ENCODE data around the gene TRIM31.

Gene TRIM31, protein sequence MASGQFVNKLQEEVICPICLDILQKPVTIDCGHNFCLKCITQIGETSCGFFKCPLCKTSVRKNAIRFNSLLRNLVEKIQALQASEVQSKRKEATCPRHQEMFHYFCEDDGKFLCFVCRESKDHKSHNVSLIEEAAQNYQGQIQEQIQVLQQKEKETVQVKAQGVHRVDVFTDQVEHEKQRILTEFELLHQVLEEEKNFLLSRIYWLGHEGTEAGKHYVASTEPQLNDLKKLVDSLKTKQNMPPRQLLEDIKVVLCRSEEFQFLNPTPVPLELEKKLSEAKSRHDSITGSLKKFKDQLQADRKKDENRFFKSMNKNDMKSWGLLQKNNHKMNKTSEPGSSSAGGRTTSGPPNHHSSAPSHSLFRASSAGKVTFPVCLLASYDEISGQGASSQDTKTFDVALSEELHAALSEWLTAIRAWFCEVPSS

DNA sequence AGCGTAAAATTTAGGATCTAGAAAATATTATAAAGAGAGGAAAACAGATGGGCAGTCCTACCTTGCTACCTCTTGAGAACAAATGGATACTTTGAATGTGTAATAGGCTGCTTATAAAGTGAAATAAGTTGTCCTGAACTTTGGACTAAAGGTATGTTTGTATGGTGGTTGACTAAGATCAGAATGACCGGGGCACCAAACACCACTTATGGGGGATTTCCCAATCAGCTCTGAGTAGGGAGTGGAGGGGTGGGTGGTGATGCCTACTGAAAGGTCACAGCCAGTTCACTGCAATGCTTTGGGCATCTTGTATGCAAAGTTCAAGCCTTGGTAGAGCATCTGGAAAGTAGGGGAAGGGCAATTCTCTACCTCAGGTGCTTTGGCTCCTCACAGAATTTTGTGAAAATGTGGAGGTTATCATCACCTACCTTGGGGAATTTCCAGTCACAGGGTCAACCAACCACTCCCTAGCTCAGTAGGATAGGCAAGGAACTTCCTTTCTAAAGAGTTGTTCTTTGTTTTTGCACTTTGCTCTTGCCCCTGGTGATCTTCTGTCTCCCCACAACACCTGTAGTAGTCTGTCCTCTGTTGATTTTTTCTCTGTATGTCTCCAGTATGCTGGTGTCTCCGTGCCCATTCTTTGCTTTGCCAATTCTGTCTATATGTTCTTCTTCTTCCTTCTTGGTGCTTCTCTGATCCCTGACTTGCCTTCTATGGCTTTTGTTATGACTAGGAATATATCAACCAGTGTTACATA, at the start of gene TRIM31:
TSS of gene TRIM31 (minus strand) at position 88 of the 757 bp plus-strand sequence. CDS start 285 bp downstream, outside the sequence.
- no peak for DNase-seq

DNA sequence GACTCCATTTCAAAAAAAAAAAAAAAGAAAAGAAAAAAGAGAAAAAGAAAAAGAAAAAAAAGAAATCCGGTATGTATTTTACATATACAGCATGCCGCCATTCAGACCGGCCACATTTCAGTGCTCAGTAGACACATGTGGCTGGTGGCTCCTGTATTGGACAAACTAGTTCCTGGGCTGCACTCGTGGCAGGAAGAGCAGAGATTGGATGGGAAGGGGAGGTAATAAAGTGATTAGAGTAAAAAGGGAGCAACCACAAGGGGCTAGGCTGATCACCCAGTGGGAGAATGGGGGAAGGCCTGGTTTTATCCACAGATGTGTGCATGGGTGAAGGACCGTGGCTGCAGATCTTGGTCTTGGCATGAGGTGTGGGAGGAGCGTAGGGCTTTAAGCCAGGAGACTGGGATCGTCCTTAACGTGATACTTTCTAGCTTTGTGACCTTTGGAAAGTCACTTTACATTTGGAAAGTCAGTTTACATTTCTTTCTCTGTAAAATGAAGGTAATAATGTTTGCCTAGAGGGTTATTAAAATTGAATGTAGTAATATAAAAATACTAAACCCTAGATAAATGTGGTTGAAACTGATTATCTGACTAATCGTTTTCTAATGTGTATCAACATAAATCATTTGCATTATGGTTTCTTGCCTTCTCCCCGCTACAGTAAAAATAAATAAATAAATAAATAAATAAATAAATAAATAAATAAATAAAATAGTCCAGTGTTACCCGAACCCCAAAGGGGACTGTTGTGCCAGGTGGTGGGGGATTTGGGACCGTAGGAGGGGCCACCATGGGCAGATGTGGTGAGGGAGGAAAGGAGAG, 49.6 kb upstream of the TRIM31 start:
- DNase-seq: no peak

DNA sequence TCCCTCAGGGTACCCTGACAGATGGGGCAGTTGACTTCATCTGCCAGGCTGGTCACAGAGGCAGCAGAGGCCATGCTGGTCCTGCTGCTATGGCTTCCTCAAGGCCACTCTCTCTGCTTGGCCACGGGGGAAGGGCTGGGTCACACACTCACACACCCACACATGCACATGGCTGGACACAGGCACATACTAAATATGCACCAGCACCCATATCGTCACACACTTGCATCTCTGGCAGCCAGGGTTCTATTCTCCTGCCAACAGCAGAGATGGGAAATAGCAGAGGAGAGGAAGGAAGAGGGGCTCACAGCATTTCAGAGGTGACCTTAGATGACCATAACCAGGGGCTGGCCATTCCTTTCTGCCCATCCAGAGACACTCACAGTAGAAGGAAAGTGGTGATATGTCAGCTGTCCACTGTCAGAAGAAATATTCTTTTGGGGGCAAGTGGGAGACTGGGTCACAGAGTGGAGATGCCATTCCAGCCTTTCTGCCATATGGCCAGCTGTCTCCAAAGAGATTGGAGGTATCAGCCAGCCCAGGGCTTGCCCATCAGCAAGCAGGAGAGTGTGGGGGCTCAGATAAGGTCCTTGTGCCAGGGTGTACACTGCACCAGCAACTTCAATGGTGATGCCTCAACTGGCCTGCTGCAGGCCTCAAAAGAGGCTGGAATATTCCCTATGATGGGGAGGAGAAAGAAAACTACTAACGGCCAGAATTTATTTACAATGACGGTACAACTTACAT, 48.1 kb upstream of the TRIM31 start, which contains the start of gene TRIM10:
TSS of gene TRIM10 (minus strand) at position 427 of the 747 bp plus-strand sequence. CDS start at position 74, 353 bp downstream.
- DNase-seq: no peak

DNA sequence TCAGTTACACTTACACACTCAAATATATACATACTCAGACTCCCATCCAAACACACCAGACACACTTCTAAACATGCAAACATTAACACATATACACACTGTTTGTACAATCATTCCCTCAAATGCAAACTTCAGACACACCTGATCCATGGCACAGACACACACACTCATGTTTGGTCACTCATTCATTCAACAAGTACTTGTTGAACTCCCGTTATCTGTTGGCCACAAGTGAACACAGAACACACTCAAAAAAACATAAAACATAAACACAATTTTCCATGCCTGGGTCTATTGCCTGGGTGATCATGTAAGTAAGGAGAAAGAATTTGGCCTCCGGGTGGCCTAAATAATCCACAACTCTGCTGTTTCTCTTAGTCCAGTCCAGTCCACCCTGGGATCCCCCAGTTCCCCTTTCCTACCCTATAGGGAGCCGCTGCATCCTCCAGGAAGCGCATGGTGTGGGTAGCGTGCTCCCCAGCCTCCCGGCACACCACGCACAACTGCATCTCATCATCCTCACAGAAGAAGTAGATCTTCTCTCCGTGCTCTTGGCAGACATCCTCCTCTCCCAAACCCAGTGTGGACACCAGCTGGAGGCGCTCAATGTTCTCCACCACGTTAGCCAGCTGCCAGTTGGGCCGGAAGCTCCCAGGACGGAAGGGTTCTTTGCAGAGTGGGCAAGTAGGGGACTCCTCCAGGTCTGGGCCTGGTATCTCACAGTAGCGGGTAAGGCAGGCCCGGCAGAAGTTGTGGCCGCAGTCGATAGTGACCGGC, 47.3 kb upstream of the TRIM31 start:
- no peak for DNase-seq

DNA sequence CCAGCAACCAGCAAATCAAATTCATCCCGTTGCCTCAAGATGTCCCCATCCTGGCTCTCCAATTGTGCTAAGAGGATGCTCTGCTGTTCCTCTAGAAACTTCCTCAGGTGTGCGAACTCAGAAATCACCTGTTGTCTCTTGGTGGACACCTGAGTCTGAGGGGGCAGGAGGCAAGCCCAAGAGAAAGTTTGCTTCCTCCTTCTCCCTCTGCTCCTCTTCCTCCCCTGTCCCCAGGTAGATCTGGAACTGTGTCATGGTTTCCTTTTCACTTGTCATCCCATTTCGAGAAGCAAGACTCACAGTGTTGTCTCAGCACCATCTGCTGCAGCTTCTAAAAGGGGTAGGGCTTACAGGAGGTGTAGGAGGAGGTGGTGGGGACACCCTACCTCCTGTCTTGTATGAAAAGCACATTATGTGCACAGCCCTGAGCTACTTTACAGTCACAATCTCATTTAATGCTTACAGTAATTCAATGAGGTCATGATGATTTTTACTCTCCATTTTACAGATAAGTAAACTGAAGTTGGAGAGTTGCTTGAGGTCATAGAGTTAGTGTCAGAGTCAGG, 45.7 kb upstream of the TRIM31 start:
- DNase-seq: no peak

DNA sequence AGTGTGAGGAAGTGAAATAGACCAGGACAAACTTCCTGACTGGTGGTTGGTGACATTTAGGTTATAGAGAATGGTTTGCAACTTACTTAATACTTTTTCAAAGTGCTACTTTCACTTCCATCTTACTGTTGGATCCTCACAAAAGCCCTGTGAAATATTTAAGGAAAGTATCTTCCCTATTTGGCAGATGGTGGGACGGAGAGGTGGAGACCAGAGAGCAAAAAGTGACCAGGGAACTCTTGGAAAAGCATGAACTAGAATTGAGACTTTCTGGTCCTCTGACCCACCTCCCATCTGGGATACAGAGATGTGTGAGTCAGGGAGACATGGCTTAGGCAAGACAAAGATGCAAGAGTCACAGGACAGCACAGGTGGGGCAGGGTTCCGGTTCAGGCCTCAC, 45.1 kb upstream of the TRIM31 start:
- DNase-seq: no peak

DNA sequence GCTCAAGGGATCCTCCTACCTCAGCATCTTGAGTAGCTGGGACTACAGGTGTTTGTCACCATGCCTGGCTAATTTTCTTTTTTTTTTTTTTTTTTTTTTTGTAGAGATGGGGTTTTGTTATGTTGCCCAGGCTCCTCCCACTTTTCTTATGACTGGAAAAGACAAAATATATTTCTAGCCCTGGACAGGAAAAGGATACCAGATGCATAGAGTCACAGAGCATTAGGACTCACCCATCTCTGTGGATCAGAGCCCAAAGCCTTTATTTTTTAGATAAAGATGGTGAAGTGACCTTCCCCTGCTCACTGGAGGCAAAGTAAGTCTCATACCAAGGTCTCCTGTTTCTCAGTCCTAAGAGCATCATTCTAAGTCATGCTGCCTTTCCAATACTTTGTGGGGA, 44.7 kb upstream of the TRIM31 start:
- no peak for DNase-seq

DNA sequence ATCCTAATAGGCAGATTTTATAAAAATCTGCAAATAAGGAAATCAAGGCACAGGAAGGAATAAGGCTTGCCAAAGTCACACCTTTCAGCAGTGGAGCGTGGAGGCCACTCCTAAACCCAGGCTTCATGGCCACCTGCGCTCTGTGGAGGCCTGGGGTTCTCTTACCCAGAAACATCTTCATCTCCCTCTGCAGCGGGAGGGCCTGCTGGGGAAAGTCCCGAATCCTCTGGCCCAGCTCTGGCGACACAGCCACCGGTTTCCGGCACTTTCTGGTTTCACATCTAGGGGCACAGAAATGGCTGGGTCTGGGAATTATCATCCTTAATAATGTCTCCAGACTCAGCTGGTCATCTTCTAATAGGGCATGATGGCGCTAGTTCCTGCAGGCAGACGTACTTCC, 43.9 kb upstream of the TRIM31 start:
- no peak for DNase-seq

DNA sequence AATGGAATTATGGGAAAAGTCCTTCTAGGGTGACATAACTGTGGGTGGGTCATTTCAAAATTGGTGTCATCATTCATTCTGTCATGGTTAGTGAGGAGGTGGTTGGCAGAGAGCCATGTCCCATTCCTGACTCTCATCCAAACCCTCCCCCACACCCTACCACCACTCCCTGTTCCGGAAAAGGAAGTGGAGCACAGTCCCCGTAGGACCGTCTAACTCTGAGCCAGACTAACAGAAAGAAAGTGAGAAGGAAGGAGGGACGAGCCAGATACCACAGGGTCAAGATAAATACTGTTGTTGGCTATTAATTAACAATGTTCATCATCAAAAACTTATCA, 43.3 kb upstream of the TRIM31 start:
- no peak for DNase-seq

DNA sequence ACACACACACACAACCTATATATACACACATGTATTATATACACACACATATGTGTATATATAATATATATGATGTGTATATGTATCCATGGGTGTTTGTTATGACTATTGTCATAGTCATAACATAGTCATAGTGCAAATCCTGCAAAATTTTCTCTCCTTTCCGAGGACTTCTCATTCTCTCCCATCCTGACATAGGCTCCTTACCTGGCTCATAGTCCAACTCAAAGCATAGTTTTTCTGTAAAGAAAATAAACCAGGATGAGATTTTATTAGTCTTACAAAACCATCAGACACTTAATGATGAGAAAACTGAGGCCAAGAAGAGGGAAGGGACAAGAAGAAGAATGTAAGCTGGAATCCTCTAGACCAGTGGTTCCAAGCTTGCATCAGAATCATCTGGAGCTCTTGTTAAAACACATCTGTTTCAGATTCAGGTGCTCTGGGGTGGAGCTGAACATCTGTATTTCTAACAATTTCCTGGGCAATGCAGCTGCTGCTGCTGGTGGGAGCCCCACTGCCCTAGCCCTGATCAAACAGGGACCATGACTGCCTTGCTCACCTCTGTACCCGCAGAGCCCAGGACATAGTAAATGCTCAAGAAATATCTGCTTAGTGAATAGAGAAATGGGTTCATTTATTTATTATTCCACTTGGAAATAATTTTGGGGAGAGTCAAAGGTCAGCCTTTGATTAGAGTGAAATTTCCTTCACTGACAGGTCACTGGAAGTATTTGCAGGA, 42.8 kb upstream of the TRIM31 start:
- DNase-seq: no peak

DNA sequence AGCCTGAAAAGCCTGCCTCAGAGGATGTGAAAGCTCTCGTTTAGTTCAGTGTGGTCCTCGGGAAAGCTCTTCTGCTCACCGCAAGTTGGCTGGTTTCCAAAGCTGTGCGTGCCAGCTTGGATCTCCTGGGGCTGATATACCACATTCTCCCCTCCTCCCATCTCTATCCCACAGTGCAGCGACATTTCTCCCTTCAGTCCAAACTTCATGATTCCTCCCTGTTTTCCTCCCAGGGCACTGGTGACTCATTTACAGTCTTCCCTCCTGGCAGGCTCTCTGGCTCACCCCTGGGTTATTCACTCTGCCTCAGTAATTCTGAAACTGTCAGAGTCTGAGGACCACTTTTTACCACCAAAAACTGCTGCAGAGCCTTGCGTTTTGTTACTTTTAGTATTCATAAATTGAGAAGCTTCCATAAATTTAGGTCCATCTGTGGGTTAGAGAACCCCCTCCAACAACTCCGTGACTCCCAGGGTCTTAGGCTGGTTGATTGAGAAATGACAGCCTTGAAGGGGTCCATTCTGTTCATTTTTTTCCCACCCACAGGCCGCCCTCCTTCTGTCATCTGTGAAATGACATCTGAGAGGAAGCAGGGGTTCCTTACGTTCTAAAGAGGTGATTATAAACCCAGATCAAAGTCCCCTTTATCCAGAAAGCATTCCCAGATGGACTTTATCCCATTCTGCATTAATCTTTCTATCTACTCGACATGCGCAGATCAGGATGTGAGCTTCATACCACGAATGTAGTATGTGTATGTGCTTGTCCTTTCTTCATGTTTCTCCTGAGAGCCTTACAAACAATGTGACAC, 42.0 kb upstream of the TRIM31 start:
- no peak for DNase-seq

DNA sequence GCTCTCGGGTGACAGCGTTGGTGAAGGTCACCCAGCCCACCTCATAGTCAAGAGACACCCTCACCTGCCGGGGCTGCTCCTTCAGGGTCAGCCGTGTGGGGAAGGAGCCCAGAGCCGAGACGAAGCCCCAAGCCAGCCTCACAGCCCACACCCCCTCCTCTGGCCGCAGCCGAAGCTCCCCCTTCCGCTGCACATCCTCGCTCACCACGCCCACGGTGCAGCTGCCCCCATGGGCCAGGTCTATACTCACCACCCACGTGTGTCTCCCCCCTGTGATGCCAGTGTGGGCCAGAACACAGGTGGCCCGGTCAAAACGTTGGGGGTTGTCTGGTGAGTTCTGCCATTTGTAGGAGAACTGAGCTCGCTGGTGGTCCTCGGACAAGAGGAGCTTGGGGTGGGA, 41.2 kb upstream of the TRIM31 start:
- DNase-seq: no peak

DNA sequence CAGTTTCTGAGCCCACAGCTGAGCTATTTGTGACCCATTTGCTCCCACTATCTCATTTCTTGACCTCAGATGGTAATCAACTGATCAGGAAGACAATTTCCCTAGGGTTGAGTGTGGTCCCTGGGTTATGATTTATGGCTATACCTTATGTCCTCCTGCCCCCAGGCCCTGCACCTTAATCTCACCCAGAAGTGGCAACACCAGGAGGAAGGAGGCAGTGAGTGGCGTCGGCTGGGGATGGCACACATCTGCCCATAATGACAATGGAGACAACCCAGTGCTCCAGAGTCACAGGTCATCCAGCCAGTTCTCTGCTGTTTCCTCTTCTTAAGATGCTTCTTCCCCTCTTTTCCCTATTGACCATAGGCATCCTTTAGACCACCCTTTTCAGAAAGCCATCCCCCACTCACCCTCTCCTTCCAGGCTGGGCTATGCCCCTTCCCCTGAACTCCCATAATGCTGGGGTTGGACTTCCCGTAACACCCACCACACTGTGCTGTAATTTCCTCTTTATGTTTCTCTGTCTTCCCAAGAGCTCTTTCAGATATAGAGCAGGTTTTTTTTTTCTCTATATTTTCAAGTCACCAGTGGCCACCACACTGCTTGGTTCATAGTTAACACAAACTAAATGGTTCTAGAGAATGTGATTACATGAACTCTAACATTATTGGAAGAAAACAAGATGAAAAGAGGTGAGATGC, 40.2 kb upstream of the TRIM31 start:
- DNase-seq: no peak

DNA sequence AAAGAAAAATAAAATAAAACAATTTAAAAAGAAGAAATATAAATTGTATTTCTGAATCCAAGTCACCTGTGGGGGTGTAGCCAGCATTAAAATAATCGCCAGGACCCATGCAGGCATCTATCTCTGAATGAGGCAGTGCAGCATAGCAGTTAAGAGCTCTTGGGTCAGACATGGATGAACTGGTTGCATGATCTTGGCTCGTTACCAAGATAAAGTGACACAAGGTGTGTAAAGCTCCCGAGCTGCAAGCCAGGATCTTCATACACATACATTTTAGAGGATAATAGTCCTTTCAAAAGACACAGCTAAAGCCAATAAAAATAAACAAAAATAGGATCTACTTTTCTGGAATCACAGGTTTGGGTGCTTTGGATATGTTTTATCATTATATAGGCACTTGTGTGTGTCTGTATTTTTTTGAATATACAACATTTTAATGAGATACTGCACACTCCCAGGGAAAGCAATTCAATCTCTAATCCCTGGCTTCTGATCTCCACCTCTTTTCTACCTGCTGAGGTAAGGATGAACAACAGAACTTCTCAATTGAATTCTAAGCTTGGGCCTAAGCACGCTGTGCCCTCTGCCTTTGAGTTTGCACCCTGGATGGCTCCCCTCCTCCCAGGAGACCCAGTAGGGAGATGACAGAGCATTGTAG, 39.3 kb upstream of the TRIM31 start:
- DNase-seq: no peak

DNA sequence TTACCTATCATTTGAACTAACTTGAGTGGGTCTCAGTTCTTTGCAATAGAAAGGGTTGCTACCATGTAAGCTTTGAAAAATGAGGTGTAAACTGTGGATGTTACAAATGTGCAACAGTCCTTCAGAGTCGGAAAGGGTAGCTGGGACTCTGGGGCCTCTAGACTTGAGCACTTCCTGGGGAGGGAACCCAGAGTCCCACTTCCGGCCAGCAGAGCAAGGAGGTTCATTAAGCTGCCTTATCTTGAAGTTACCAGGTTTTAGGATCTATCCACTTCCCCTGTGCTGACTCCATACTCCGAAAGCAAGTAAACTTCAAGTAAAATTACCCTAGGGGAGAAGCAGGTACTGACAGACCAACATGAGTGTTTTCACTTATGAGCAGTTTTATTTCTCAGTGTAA, 38.7 kb upstream of the TRIM31 start:
- no peak for DNase-seq

DNA sequence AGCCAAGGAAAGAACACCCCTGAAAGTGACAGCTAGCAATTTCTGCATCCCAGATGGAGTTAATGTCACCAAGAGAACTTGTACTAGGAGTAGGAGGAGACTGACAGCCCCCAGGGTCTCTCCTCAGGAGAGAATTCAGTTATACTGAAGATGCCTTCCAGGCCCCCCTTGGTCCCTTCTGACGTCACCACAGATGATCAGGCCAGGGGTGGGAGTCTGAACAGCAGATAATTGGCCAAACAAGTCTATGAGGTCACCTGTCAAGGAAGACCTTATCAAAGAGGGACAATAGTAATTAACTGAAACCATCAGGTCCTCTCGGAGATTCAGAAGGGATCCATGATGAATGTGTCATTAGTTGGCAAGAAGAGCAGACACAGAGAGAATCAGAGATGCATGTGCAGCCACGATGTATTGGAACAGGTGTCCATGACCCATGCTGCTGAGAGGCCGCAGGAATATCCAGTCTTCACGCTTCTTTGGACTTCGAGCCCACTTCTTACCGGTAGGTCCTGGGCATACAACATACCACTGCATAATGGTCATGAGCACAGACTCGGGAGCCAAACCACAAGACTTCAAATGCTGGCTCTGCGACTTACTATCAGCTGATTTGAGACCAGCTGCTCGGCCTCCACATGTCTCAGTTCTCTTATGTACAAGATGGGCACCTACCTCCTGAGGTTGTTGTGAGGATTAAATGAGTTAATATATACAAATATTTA, 37.9 kb upstream of the TRIM31 start:
- no peak for DNase-seq

DNA sequence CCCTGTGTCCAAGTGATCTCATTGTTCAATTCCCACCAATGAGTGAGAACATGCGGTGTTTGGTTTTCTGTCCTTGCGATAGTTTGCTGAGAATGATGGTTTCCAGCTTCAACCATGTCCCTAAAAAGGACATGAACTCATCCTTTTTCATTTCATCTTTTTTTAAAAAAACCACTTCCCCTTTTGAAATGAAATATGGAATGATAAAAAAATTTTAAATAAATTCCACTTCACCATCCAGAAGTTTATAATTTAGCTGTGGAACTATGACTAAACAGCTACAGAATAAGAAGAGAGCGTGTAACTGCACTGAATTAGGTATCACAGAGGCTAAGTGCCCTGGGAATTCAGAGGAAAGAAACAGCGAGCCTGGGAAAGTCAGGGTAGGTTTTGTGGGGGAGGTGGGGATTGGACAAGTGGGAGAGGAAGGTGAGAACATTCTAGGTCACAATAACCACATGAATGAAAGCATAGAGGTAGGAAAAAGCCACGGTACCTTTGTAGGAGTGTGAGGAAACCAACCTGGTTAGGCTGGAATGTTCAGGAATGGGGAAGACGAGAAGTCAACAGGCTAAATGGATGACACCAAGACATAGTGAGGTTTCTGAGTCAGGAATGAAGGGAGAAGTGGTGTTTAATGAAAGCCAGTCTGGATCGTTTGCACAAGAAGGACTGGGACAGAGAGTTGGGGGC, 37.1 kb upstream of the TRIM31 start:
- DNase-seq: no peak

Measured in CD4-positive, alpha-beta T cell treated with Interleukin-17A for 1 hour (primary cell).